HG02763 (cell line): ENCODE data around the gene ANO2.
"Not testable (repeated sequence)": the region's sequence is repeated elsewhere in the genome, so short reads cannot be mapped to it uniquely, and the experiment has no call there.

ENCODE experiments used
- ATAC-seq: cut with Tn5 transposase; IDR thresholded peaks from one replicate; pipeline ENCODE4 v1.9.1; 2021; ENCODE audit warnings: mild to moderate bottlenecking, moderate library complexity; ENCODE audit not compliant: unreplicated experiment

The ANO2 gene

GRCh38 chr12:5689773-5690172 is 255.3 kb downstream of the ANO2 start:
- ATAC-seq: no peak

DNA sequence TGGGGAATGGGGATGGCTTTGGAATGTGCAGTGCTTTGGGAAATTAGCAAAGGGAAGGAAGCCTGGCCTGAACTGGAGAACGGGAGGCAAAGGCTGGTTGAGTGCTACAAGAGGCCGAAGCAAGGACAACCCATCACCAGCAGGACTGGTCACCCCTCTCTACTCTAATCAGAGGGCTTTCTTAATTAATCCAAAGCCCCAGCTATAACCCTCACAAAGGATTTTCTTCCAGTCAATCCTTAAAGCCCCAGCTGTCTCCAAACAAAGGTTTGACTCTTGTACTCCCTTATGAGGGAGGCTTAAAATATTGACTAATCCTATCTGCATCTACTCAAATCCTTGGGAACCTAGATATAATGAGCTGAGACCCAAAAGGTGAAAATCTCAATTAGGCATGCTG is 256.8 kb downstream of the ANO2 start:
- no peak for ATAC-seq

DNA sequence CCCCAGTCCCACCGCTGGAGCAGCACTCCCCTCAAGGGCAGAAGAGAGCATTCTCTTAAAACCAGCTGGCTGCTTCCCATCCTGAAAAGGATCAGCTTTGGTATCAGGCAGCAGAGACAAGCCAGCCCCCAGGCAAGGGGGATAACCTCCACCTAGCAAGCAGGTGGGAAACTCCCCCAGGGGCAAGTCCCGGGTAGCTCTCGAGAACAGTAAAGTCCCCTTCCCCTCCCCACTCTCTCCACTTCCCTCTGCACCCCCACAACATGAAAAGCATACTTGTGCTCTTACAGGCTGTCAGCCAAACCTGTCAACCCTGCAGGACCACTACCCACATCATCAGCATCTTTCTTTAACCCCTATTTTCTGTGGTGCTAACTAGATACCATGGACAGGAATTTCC is 259.1 kb downstream of the ANO2 start:
- ATAC-seq: no peak

- ATAC-seq: no peak
Observed at GRCh38 chr12:5684989-5685388, 260.1 kb downstream of the ANO2 start.

- no peak for ATAC-seq
Observed at GRCh38 chr12:5682581-5682980, 262.5 kb downstream of the ANO2 start.

- no peak for ATAC-seq
Observed at GRCh38 chr12:5678176-5678575, 266.9 kb downstream of the ANO2 start.

DNA sequence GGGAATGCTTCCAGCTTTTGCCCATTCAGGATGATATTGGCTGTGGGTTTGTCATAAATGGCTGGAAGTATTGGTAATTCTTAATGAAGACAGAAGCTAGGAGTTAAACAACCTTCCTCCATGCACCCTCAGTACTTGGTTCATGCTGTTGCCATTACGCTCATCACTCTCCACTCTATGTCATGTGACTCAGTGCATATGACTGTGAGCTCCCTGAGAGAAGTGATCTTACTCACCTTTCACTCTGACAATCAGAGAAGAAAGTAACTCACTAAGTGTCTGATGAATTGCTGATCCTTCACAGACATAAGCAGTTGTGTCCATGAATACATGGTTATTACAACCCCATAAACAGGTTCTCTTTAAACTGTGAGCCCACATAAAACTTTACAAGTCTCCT is 275.4 kb downstream of the ANO2 start:
- not testable (repeated sequence) for ATAC-seq

GRCh38 chr12:5665615-5666014 is 279.4 kb downstream of the ANO2 start:
- no peak for ATAC-seq

DNA sequence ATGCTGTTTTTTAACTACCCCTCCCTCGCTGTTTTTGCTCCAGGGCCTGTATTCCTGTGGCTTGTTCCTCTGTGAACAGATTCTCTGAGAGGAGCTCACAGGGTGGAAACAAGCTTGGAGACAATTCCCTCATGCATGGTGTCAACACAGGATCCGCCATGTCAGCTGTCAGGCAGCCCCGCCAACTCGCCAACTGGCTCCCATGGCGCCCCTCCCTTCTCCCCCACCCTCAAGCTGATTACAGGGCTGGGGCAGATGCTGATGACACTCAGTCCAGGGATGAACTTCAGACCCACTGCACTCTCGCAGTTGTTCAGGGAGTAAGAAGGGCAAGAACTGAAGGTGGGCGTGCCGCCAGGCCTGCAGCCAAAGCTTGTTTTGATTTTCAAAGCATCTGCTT is 283.2 kb downstream of the ANO2 start:
- no peak for ATAC-seq

DNA sequence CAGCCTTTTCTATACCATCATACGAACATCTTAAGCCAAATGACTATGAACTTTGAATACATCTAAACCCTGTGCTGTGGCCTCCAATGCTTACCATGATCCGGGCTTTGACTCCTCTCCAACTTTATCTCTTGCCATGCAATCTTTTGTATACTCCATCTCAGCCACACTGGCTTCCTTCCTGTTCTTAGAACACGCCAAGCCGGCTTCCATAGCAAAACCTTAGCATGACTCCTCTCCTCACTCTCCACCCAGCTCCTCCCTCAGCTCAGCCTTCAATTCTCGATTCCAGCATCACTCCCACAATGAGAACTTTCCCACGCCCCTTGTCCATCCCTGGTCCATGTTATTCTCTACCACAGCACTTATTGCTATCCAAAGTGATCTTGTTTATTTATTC is 284.8 kb downstream of the ANO2 start:
- ATAC-seq: no peak

GRCh38 chr12:5658339-5658941 is 286.6 kb downstream of the ANO2 start:
- not testable (repeated sequence) for ATAC-seq

GRCh38 chr12:5656836-5657235 is 288.2 kb downstream of the ANO2 start:
- no peak for ATAC-seq

- no peak for ATAC-seq
Observed at GRCh38 chr12:5655120-5655519, 289.9 kb downstream of the ANO2 start.

- no peak for ATAC-seq
Observed at GRCh38 chr12:5654019-5654418, 291.0 kb downstream of the ANO2 start.

DNA sequence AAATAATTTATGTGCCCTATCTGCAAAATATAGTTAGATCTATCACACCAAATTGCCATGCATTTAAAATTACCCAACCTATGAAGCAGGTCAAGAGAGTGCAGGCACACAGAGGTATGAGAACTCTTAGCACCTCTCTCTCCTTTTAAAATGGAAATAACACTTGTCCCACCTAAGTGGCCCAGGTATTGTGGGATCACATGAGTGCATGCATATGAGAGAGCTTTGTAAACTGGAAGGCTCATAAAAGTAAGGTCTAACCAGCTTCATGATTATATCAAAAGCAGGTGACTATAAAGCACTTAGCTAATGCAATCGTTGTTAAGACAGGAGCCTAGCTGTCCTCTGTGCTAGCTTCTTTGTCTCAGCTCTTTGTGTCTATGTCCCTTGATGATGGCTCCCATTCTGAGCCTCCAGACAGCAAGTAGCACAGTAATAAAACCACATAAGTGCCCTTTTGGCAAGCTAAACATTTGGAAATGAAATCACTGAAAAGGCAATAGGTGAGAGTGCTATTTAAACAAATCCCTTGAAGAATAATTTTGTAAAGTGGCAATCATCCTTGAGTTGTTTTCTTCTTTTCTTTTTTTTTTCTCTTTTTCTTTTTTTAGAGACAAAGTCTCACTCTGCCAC is 294.1 kb downstream of the ANO2 start:
- no peak for ATAC-seq

- ATAC-seq: no peak
Observed at GRCh38 chr12:5650281-5650680, 294.8 kb downstream of the ANO2 start.

- ATAC-seq: no peak
Observed at GRCh38 chr12:5648692-5649359, 296.2 kb downstream of the ANO2 start.

GRCh38 chr12:5643266-5643665 is 301.8 kb downstream of the ANO2 start:
- no peak for ATAC-seq

- ATAC-seq: no peak
Observed at GRCh38 chr12:5637698-5638097, 307.4 kb downstream of the ANO2 start.

DNA sequence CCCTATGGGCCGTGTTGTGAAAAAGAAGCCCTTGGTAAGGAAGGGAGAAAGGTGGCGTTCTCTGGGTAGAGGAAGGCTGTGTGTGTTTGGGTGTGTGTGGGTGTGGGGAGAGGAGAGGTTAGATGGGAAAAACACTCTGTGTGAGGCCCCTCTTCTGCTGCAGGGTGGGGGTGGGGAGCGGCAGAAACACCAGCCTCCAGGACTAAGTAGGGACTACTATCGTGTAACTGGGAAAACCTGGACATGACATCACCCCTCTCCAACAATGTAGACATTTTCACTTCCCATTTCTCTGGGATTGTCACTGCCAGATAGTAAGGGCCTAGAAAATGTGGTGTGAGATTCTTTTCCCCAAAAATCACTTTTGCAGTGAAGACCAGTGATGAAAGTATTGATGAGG is 308.2 kb downstream of the ANO2 start:
- no peak for ATAC-seq

- ATAC-seq: no peak
Observed at GRCh38 chr12:5633106-5633505, 312.0 kb downstream of the ANO2 start.

DNA sequence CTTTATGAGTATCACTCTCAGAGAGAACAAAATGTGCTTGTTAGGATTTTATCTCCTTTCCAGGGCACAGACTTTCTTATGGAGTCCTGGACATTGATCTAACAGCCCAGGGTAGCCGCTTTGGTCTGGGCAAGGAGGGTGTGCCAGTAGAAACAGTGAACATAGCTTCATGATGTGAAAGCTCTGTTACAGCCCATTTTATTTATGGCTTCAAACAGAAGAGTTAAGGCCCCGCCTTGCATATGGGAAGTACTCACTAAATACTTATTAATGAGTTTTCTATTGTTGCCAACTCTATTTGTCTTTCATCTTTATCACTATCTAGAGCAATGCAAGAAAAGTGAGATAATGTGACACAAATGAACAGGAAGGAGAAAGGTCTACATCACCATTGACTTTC is 312.6 kb downstream of the ANO2 start:
- no peak for ATAC-seq
